Activated effector memory CD4-positive, alpha-beta T cell treated with Interleukin-2 at 50 U/mL for 16 hours (primary cell): Measurements from ENCODE around the gene ADORA2A.
"Not testable (repeated sequence)": the region's sequence is repeated elsewhere in the genome, so short reads cannot be mapped to it uniquely, and the experiment has no call there.

Experiments
- DNase-seq: peaks from one replicate; pipeline ENCODE4 v3.0.0-alpha.2; 2020

Gene ADORA2A

DNA sequence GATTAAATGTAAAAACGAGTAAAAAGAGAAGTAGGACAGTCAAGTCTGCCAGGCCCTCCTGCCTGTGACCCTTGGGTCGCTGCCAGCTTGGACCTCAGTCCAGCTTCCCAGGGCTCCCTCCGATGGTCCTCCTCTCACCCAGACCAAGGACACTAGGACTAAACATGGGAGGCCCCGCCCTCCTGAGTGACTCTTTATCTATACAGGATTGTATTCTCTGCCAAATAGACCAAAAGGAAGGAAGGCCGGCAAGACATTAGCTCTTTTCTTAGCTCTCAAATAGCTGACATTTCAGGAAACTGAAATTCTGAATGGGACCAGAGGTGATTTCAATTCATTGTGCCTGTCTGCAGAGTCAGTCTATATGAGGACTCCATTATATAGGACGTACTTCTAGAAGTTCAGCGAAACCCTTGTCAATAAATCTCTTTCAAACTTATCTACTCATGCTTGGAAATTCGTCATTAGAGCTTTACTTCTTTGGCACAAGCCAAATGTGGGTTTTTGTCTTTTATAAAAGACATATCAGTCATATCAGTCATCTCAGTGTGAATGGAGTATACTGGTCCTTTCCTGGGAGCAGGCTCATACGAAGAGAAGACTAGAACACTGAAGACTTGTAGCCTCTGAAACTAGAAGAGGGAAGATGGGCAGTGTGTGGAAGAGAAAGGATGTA is 28.5 kb downstream of the ADORA2A start:
- DNase-seq = no peak

DNA sequence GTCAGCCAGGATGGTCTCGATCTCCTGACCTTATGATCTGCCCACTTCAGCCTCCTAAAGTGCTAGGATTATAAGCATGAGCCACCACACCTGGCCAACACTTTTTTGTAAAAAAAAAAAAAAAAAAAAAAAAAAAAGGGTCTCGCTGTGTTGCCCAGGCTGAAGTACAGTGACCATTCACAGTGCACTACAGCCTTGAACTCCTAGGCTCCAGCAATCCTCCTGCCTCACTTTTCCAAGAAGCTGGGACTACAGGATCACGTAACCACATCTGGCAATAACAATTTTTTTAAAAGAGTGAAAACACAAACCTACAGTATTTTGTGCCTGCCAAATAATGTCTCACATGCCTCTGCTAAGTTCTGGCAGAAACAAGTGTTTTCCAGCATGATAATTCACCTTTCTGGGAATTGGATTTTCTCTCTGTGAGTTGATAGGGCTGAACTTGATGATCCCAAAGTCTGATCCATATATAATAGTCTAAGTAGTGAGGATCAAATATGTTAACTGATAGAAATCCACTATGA is 30.6 kb downstream of the ADORA2A start:
- no peak for DNase-seq

DNA sequence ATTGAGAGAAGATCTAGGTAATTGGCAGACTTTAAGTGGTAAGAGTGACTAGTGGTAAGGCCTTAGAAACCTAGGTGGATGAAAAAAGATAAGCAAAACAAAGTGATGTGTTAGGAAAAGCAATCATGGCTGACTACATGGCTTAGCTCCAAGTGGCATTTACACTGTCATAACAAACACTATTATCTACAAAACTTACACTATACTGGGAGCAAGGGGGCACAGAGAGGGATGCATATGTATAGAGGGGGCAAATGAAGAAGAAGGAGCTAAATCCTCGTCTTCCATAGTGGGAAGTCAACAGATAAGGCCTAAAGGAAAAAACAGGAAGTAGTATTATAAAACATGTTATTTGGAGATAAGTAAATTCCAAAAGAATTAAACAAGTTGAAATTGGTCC is 32.5 kb downstream of the ADORA2A start:
- no peak for DNase-seq

DNA sequence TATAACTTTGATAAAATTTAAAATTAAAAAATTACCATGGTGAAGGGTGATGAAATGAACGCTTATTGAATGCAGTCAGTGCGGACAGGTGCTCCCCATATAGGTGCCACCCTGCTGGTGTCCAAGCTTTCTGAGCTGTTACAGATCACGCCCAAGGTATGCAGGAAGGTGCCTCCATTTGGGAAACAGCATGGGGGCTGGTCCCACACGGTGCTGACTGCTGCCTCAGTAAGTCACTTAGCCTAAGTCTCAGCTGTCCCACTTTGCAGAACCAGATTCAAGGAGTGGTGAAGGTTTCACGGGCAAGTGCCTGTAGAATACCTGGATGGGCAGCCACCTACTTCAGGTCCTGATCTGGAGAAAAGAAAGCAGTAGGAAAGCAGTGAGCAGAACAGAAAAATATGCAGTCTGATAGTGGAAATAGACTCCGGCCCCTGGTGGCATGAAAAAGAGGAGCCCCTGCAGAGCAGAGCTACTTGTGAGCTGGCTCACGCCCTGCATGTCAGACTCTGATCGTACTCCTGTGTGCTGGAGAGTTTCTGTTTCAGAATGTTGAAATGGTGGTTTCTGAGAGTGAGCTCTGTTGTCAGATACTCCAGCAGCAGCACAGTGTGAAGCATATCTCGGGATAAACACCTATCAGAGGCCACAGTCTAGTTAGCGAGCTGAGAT is 33.2 kb downstream of the ADORA2A start:
- DNase-seq = no peak

DNA sequence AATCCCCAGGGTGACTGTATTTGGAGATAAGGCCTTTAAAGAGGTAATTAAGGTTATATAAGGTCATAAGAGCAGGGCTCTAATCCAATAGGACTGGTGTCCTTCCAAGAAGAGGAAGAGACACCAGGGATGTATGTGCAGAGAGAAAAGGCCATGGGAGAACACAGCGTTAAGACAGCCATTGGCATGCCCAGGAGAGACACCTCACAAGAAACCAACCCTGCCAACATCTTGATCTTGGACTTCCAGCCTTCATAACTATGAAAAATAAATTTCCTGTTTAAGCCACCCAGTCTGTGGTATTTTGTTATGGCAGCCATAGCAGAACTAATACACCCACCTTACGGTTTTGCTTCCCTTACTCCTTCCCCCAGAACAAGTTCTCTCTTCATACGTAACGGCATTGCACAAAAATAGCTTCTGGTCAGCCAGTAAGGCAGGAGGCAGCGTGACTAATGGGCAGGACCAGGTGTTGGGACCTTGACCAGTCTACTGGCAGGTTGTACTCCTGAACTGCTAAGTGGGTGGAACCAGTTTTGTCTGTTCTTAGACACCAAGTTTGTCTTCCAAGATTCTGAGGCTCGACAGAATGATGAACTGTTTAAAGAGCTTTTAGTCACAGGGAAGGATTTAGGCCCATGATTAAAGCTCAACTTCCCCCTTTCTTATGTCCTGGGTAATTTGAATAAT is 35.8 kb downstream of the ADORA2A start:
- no peak for DNase-seq

DNA sequence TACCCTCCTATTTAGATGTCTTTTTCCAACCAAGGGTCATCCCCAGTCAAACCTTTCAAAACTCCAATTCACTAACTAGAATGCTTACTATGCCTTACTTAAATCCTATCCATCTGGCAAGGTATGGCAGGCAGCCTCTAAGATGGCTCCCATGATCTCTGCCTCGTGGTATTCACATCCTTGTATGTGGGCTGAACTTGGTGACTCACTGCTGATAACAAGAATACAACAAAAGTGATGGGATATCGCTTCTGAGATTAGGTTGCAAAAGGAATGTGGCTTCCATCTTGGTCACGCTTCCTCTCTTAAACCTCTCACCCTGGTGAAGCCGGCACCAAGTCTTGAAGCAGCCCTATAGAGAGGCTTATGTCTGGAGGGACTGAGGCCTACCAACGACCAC is 38.2 kb downstream of the ADORA2A start:
- no peak for DNase-seq

DNA sequence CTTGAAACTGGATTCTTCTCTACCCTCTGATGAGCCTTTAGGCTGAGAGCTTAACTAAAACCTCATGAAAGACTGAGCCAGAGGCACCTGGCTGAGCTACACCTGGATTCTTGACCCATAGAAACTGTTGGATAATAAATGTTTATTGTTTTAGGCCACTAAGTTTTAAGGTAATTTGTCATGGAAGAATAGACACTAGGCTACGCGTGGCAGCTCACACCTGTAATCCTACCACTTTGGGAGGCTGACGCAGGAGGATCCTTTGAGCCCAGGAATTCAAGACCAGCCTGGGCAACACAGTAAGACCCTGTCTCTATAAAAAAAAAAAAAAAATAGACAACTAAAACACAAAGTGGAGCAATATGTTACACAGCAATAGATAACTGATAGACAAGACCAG is 38.6 kb downstream of the ADORA2A start:
- DNase-seq = no peak

DNA sequence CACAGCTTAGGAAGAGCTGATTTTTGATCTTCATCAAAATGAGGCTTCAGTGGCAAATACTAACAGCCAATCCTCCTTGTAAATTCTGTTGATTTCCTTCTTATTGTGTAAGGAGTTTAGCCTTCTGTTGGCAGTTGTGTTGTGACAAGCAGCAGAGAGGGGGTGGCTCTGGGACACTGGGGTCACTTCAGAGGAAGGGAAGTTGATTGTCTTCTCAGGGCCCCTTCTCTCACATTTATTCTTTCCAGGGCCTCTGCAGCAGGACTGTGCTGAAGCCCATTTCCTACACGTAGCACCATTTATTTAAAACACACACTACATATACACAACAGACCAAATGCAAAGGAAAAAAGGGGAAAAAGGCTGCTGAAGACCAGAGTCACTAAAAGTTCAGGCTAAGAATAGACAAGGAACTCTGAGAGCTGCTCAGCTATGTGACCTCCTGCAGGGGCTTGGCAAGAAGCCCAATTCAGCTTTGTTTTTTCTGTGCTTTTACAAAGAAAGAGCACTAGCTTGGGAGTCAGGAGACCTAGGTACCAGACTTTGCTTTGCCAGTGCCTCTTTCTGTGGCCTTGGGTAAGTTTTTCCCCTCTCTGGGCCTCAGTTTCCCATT is 39.4 kb downstream of the ADORA2A start:
- no peak for DNase-seq

DNA sequence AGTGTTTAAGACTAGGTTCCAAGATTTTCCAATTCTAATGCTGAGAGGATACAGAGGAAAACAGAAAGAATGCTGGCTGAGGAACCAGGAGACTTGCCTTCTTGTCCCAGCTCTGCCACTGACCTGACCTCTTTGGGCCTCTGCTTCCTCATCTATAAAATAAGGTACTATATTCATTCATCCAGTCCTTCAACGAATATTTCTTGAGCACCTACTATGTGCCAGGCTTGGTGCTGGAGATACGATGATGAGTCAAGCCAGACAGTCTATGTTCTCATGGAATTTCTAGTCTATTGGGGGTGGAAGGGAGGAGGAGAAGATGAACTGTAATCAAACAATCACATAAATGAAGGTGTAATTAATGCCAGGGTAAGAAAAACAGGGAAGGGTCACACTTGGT is 39.9 kb downstream of the ADORA2A start:
- no peak for DNase-seq

DNA sequence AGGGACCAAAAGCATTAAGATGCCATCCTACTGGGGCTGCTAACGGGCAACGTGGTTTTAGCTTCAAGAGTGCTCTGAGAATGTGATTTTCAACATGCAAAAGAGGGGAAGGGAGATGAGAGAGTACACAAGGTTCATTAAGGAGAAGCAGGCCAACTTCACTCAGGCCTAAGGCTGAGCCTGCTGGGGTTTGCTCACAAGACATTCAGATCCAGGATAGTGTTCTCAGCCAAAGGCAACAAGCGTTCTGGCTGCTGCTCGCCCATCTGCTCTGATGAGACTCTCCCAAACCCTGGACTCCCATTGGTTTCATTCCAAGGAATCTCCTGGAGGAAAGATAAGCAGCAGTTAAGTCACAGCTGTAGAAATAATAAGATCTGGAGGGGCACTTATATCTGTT is 44.2 kb downstream of the ADORA2A start:
- DNase-seq = no peak

DNA sequence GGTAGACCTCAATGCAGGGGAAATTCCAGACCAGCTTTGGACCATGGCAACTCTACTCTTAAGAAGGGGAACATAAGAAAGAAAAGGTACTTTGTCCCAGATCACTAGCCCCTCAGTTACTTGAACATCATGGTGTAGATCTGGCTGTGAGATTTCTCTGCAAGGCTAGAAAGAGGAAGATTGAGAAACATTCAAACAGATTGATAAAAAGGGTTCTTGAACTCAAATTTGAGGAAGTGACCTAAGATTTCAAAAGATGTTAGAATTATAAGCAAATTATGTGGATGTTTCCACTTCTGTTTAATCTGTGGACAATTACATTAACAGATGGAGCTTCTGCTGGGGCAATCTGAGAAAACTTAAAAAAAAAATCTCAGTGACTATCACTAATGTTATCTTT is 45.9 kb downstream of the ADORA2A start:
- no peak for DNase-seq

DNA sequence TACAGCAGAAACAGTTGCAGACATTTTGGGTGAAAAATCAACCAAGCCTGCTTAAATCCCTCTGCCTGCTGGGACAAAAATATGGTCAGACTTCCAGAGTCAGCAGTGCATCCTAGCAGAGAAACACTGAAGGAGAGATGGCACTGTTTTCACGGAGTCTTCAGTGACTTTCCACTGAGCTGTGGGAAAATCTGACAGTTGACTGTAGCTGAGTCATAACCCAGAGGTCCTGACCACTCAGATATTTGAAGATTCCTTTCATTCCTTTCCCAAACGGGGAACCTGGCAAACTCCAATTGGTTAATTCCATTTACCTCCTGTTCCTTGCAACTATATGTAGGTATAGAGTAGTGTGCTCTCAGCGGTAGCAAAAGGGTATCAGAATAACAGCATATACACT is 46.8 kb downstream of the ADORA2A start:
- DNase-seq = no peak

DNA sequence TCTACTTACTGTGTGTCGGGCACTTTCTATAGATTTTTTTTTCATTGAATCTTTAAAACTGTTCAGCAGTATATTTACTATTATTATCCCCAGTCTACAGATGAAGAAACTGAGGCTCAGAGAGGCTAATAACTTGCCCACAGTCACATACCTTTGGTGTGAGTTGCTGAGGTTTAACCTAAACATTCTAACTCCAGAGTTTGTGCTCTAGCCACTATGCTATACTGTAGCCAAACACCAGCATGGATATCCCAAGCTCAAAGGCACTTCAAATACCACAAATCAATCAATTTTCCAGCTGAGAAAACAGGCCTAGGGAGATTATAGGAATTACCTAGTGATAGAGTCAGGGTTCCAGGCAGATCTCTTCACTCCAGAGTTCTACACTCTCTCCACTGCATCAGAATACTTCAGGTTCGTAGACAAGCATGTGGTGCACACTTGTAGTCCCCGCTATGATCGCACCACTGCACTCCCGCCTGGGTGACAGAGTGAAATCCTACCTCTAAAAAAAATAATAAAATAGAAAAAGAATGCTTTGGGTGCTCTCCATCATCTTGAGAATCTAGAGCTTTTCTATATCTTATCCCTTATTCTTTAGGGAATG is 47.4 kb downstream of the ADORA2A start:
- no peak for DNase-seq

DNA sequence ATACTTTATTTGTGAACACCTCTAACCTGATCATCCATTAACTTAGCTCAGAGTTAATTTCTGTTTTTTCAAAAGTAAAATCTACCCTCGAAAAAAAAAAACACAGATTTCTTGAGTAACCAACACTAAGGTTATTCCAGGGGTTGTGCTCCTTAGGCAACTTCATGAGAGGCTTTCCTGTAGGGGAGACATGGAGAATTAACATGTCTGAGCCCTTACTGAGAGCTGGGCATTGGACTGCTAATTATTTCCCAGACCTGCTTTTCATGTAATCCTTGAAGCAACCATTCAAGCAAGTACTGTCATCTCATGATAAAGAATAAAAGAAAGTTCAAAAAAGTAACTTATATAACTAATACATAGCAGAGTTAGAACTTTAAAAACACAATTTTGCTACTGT is 54.2 kb downstream of the ADORA2A start:
- no peak for DNase-seq

DNA sequence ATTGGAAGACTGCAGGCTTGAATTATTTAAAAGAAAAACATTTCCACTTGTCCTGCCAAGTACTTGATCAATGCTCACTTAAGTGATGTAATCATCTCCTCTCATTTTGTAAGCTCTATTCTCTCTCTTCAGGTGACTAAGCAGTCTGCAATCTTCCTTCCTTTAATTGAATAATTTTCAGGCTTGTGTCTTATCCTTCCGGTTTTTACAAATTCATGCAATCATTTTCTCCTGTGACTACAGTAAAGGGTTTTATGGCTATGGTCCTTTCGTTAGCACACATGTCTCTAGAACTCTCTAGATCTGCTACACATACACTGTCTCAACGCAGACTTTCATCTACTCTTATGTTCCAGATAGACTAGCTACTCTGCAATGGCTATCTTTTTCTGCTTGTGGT is 55.2 kb downstream of the ADORA2A start:
- no peak for DNase-seq

DNA sequence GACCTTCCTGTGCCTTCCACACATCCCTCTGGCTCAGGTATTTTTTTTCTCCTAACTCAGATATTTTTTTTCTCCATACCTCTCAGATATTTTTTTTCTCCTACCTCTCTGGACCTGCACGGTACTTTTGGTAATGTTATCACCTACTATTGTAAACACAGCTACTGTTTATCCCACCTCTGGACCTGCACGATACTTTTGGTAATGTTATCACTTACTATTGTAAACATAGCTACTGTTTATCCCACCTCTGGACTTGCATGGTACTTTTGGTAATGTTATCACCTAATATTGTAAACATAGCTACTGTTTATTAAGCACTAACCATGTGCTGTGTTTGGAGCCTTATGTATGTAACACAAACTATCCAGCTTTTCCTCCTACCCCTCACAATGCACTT is 55.6 kb downstream of the ADORA2A start:
- DNase-seq = no peak

DNA sequence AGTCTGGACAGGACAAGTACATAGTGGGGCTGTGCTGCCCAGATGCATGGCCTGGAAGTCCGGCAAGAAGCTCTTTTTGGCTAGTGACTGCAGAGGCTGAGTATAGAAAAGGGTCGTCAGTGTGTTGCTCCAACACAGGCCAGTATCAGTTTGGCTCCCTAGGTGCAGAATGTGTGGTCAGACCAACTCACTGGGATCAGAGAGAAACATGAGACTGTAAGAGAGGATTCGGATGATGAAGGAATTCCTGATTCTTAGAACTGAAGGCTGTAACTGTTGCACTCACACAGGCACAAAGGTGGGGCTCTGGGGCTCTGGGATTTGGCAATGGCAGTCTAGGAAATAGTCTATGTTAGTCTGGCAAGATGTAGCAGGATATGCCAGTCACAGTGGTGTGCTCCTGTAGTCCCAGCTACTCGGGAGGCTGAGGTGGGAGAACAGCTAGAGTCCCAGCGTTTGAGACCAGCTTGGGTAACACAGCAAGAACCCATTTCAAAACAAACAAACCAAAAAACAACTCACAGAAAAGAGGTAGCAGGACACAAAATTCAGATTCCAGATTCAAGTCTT is 56.7 kb downstream of the ADORA2A start:
- DNase-seq = no peak

DNA sequence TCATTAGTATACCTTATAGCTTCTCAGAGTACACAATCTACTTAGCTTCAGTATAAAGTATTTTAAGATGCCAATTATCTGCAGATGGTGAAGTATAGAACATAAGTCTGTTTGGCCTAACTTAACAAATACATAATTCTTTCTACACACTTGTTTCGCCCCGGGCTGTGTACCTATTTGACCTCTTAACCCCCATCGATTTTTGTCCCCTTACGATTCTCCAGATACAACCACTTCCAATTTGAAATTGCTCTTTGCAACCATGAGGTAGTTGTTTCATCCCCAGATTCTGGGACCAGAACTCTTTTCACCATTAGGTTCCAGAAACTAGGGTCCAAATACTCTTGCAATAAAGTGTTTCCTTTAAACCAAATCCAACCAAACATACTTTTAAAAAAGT is 57.8 kb downstream of the ADORA2A start:
- no peak for DNase-seq

DNA sequence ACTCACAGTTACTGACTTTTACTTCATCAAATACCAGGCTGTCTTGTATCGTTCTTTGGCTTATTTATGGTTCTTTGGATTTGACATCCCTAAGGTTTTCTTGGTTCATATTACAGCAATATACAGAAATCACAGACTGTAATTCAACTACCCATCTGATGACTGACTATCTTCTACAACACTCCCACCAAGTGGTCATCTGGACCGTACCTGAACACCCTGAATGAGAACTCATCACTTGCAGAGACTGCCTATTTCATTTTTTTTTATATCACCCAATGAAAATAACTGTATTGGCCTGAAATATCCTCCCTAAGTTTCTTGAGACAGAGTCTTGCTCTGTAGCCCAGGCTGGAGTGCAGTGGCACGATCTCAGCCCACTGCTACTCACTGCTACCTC is 58.2 kb downstream of the ADORA2A start:
- DNase-seq = no peak

DNA sequence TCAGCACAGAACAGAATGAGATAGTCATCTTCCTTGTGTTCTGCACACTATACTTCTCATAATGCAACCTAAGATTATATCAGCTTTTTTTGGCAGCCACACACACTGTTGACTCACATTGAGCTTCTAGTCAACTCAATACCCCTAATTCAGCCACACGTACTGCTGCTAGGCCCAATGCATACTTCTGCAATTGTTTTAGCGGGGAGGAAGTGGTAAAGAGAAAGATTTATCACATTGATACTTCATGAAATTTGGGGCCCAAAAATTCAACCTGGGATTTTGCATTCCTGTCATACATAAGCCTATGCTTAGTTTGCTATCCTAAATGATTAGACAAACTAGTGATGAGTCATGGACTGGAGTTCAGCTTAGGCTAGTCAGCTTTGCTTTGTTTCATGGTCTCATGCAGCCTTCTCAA is 59.1 kb downstream of the ADORA2A start:
- no peak for DNase-seq

DNA sequence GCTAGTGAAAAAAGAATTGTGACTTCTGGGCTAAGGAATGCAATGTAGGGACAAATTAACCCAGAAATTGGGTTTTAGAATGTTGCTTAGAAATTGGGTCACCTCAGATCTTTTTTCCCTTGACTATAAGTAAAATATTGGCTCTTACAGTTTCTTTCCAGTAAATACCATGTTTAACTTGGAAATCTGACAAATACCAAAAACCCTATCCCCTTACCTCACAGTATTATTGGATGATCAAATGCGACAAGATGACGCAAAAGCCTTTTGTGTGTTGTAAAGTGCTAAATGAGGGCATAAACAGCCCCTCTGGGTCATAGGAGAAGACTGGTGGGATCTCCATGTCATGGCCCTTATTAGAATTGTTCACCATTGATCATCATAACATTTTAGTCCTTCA is 61.6 kb downstream of the ADORA2A start:
- no peak for DNase-seq

DNA sequence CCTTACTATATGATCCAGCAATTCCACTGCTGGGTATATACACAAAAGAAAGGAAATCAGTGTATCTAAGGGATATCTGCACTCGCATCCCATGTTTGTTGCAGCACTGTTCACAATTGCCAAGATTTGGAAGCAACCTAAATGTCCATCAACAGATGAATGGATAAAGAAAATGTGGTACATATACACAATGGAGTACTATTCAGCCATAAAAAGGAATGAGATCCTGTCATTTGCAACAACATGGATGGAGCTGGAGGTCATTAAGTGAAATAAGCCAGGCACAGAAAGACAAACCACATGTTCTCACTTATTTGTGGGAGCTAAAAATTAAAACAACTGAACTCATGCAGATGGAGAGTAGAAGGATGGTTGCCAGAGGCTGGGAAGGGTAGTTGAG is 62.0 kb downstream of the ADORA2A start:
- DNase-seq = not testable (repeated sequence)
